Right lobe of liver (tissue), 4 donors: ENCODE measurements around the gene TMEM106C.

Experiments
- CTCF ChIP-seq, 4 donors: fragments of 200-600 bp in 3 of 4; fragments of 450-650 bp in 1 of 4; IDR thresholded peaks; one replicate each; pipeline versions ENCODE4 v1.5.1 to v1.8.0; 2016 to 2022; ENCODE audit warnings: antibody characterized with exemption in 4 of 4, mild to moderate bottlenecking in 2 of 4
- POLR2A ChIP-seq: fragments of 450-650 bp; IDR thresholded peaks from one replicate; pipeline ENCODE4 v1.6.1; 2017; ENCODE audit warnings: antibody characterized with exemption, mild to moderate bottlenecking
- donor health status: DM: no; HTN: no; CAD: no.
- donor health status: DM: no; HTN: no; CAD: no.
- donor health status: DM: no; HTN: yes; CAD: no.

- TF ChIP-seq CTCF (IDR thresholded peaks at IDR 0.05) (peak; percentile 69 to 88 (median 82)), POLR2A (no peak)
These were observed 13.7 kb upstream of the TMEM106C start for GRCh38 chr12:47949441-47950341.
